Measurements from ENCODE around the gene PDXK.
"Not testable (repeated sequence)": the region's sequence is repeated elsewhere in the genome, so short reads cannot be mapped to it uniquely, and the experiment has no call there.

DNA sequence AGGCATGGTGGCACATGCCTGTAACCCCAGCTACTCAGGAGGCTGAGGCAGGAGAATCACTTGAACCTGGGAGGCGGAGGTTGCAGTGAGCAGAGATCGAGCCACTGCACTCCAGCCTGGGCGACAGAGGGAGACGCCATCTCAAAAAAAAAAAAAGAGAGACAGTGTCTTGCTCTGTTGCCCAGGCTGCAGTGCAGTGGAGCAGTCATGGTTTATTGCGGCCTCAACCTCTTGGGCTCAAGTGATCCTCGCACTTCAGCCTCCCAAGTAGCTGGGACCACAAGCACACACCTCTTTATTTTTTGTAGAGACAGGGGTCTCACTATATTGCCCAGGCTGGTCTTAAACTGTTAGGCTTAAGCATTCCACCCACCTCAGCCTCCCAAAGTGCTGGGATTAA lies 38.5 kb upstream of the PDXK start:
- TF ChIP-seq POLR2A (IDR thresholded peaks at IDR 0.05; ENCODE audit: low read length); GATA1 (IDR thresholded peaks at IDR 0.05; ENCODE audit: low read depth, low read length): not testable (repeated sequence)

All from erythroblast (primary cell).